Activated T-cell treated with anti-CD3 and anti-CD28 coated beads, Interleukin-2, amount 50 U/mL, for 72 hours (primary cell): ENCODE measurements around the gene DGKB. TPM values are rescaled to one million over a fixed set of nuclear protein-coding genes. Genes with fewer than 3 reads are reported as not detected.

ENCODE experiments used
- ATAC-seq, 2 donors: fragments of 150-1000 bp; cut with Tn5 transposase; replicated peaks in 1 of 2; 2 replicates each; pipeline ENCODE4 v1.10.0; 2021; ENCODE audit warnings: moderate library complexity in 2 of 2, mild to moderate bottlenecking in 1 of 2
- DNase-seq, 2 donors: peaks; one replicate each; pipeline ENCODE4 v3.0.0; 2021 to 2022; ENCODE audit warnings: mixed read lengths in 1 of 2
- H3K27ac Mint-ChIP-seq: one replicate; pipeline ENCODE4 v1.8.0; 2022; ENCODE audit warnings: mild to moderate bottlenecking, moderate library complexity, mixed read lengths
- H3K27me3 Mint-ChIP-seq: one replicate; pipeline ENCODE4 v1.8.0; 2022; ENCODE audit warnings: low read depth, mixed read lengths
- H3K36me3 Mint-ChIP-seq, 2 donors: one replicate each; pipeline ENCODE4 v1.8.0; 2022; ENCODE audit warnings: mixed read lengths in 2 of 2, mild to moderate bottlenecking in 1 of 2; ENCODE audit not compliant: insufficient read depth in 2 of 2
- H3K4me1 Mint-ChIP-seq: one replicate; pipeline ENCODE4 v1.8.0; 2022; ENCODE audit warnings: low read depth, mixed read lengths
- H3K4me3 Mint-ChIP-seq, 2 donors: one replicate each; pipeline ENCODE4 v1.8.0; 2022; ENCODE audit warnings: mild to moderate bottlenecking in 2 of 2, mixed read lengths in 2 of 2, moderate library complexity in 2 of 2
- H3K9me3 Mint-ChIP-seq, 2 donors: one replicate each; pipeline ENCODE4 v1.8.0; 2022; ENCODE audit warnings: mixed read lengths in 2 of 2
- total RNA-seq, 2 donors: library from RNA; stranded (reverse); gene quantifications; one replicate each; pipeline ENCODE4 v1.2.3, GENCODE V29; 2022

The DGKB gene
- total RNA-seq, 2 donors from 2014 or later, result not detected

DNA sequence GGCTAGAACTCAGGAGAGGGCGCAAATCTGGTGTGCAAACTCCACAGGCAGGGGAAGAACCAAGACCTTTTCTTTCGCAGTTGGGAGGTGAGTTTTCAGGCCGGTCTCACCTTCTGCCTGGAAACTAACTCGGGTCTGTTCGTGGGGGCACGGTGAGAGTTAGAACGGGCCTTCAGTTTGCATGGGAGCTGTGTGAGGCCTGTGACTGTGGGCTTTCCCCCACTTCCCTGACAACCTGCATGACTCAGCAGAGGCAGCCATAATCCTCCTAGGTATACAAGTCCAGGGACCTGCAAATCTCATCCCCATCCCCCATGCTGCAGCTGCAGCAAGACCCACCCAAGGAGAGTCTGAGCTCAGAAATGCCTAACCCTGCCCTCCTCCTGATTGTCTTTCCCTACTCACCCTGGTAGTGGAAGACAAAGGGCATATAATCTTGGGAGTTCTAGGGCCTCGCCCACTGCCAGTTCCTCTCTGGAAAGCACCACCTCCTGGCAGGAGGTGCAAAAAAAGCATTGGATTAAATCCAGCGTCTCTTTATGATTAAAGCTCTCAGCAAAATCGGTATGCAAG is 718.2 kb downstream of the DGKB start:
- Mint-ChIP-seq H3K27ac (no peak overlapping the region), H3K36me3 (no peaks in the 10 kb centered on the region), H3K4me3 (no peak overlapping the region), H3K4me1 (no peaks in the 10 kb centered on the region), H3K9me3 (peaks cover 3 to 12% of the 10 kb centered on the region in 2 donors), H3K27me3 (no peaks in the 10 kb centered on the region)
- no peak for ATAC-seq
- DNase-seq, result no peak

DNA sequence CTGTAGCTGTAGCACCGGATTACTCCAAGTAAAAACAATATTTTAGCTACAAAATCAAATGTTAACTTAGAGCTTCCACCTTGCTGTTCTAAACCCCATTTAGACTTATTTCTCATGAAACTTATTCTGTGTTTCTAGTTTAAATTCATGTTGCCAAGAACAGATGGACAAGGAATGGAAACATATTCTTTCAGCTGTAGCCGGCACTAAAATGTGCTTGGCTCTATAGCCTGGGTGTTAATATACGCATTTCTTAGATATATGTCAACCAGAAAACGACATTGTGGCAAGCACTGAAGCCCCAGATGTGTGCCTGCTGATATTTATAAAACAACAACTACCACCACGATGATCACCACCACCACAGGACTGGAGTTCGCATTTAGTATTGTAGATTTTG is 722.8 kb downstream of the DGKB start:
- ATAC-seq (no peak), DNase-seq (no peak)
- Mint-ChIP-seq H3K4me1 (no peaks in the 10 kb centered on the region), H3K36me3 (no peaks in the 10 kb centered on the region), H3K27ac (no peak overlapping the region), H3K9me3 (peaks cover 0 to 4% of the 10 kb centered on the region in 2 donors), H3K4me3 (no peak overlapping the region), H3K27me3 (no peaks in the 10 kb centered on the region)

DNA sequence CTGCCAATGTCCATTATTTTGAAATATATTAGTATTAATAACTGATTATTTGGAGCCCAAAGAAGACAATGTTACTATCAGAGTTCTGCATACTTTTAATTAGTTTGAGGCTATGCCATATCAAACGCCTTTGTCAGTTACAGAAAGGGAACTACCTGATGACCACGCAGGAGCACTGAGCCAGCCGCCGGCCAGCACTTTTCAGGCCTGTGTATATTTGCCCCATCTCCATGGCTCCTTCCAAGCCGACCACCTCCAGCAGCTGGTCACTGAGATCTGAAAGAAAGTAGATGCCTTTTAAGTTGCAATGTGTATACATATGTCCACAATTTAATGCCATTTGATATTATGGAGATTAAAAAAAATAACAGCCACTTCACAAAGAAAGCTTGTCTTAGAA is 724.7 kb downstream of the DGKB start:
- DNase-seq (no peak), ATAC-seq (no peak)
- H3K9me3 Mint-ChIP-seq, result peaks cover 3 to 8% of the 10 kb centered on the region in 2 donors
- H3K36me3 Mint-ChIP-seq, result no peaks in the 10 kb centered on the region
- no peaks in the 10 kb centered on the region for H3K4me1 Mint-ChIP-seq
- H3K27ac Mint-ChIP-seq, result no peak overlapping the region
- no peak overlapping the region for H3K4me3 Mint-ChIP-seq
- no peaks in the 10 kb centered on the region for H3K27me3 Mint-ChIP-seq

DNA sequence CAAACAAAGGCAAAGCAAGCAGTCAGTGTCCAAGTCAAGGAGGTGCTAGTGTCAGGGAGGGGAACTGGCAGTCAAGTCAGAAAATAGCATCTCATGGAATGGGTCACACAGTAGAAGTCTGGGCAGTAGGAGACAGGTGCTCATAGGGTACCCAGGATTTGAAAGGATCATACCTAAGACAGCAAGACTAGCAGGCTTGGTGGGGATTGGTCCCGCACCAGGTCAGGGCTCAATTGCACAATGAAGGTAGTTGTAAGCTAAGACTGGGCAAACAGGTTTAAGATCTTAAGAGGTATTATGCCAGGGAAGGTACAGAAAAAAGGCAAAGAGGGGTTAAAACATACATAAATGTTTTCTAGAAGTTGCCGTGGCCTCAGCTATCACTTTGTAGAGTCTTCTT is 731.7 kb downstream of the DGKB start:
- H3K36me3 Mint-ChIP-seq, result peaks cover 0 to 3% of the 10 kb centered on the region in 2 donors
- no peak overlapping the region for H3K27ac Mint-ChIP-seq
- no peak overlapping the region for H3K4me3 Mint-ChIP-seq

DNA sequence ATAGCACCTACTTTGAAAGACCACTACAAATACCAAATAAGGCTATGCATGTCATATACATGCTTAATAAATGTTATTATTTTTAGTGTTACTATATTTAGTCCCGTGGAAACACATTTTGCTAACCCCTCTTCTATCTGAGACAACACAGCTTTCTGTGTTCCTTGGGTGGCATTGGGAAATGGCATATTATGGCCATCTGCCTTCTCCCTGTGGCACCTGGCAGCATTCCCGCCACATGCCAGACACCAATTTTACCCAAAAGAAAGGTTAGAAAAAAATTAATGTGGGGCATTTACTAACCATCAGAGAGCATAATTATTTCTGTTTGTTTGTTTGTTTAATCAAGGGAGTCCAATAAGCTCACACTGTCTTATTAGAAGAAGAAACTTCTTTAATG is 744.4 kb downstream of the DGKB start:
- ATAC-seq (no peak), DNase-seq (no peak)
- Mint-ChIP-seq H3K9me3 (peaks cover 5 to 13% of the 10 kb centered on the region in 2 donors), H3K27me3 (no peaks in the 10 kb centered on the region), H3K4me1 (no peaks in the 10 kb centered on the region), H3K27ac (no peak overlapping the region), H3K36me3 (peaks cover 2% of the 10 kb centered on the region in 2 donors), H3K4me3 (no peak overlapping the region)

More for the DNA sequence above, 731.7 kb downstream of the DGKB start:
- DNase-seq (no peak), ATAC-seq (no peak)
- H3K4me1 Mint-ChIP-seq, result no peaks in the 10 kb centered on the region
- no peaks in the 10 kb centered on the region for H3K27me3 Mint-ChIP-seq
- peaks cover 10 to 12% of the 10 kb centered on the region in 2 donors for H3K9me3 Mint-ChIP-seq

DNA sequence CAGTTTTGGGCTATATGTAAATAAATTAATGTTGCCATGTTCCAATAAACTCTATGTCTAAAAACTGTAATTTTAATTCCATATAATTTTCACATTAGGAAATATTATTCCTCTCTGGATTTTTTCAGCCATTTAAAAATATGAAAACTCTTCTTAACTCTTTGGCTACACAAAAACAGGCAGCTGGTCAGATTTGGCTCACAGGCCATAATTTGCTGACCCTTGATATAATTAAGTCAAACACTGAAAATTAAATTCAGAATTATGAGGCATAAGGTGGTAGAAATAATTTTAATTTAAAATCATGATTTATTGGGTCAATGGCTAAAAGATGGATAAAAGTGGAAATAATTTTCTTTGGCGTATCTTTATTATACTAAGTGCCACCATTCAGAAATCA is 746.1 kb downstream of the DGKB start:
- no peaks in the 10 kb centered on the region for H3K27me3 Mint-ChIP-seq
- ATAC-seq, result no peak
- H3K36me3 Mint-ChIP-seq, result peaks cover 2% of the 10 kb centered on the region in 2 donors
- no peak for DNase-seq
- no peak overlapping the region for H3K27ac Mint-ChIP-seq
- no peak overlapping the region for H3K4me3 Mint-ChIP-seq
- H3K9me3 Mint-ChIP-seq, result peaks cover 5 to 13% of the 10 kb centered on the region in 2 donors
- no peaks in the 10 kb centered on the region for H3K4me1 Mint-ChIP-seq

DNA sequence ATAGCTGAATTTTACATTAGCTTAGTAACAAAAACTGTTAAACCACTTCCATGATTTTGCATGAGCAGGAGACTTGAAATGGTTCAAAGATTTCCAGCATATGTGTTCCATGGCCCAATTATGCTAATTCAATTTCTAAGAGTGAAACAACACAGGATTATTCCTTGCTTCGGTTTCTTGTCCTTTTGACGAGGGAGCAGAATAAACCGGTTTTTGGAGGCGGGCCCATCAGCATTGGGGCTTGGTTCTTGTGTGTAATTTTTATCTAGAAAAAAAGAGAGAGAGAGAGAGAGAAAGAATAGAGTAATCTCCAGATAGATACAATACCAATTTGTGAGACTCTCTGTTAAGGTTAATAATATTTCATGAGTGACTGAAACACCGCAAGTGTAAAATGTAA is 753.6 kb downstream of the DGKB start:
- ATAC-seq (no peak), DNase-seq (no peak)
- no peaks in the 10 kb centered on the region for H3K4me1 Mint-ChIP-seq
- H3K4me3 Mint-ChIP-seq, result no peak overlapping the region
- no peaks in the 10 kb centered on the region for H3K9me3 Mint-ChIP-seq
- H3K27me3 Mint-ChIP-seq, result no peaks in the 10 kb centered on the region
- H3K27ac Mint-ChIP-seq, result no peak overlapping the region
- H3K36me3 Mint-ChIP-seq, result no peaks in the 10 kb centered on the region

DNA sequence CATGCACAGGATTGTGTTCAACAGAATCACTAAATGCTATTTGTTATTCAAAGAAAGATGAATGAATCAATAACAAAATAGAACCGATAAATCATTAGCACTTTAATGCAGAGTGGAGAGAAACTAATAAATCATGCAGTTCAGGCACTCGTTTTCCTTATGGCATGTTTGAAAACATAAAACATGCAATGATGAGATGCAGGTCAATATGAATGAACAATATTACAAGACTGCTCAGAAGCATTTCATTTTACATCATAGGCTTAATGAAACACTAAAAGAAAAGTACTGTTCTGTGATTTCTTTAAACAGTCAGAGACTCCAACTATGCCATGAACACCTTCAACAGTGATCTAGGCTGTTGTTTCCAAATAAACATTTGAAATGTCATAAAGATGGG is 755.0 kb downstream of the DGKB start:
- no peak overlapping the region for H3K4me3 Mint-ChIP-seq
- H3K27ac Mint-ChIP-seq, result no peak overlapping the region
- no peak for ATAC-seq
- H3K4me1 Mint-ChIP-seq, result no peaks in the 10 kb centered on the region
- H3K36me3 Mint-ChIP-seq, result no peaks in the 10 kb centered on the region
- DNase-seq, result no peak
- no peaks in the 10 kb centered on the region for H3K27me3 Mint-ChIP-seq
- H3K9me3 Mint-ChIP-seq, result no peaks in the 10 kb centered on the region

DNA sequence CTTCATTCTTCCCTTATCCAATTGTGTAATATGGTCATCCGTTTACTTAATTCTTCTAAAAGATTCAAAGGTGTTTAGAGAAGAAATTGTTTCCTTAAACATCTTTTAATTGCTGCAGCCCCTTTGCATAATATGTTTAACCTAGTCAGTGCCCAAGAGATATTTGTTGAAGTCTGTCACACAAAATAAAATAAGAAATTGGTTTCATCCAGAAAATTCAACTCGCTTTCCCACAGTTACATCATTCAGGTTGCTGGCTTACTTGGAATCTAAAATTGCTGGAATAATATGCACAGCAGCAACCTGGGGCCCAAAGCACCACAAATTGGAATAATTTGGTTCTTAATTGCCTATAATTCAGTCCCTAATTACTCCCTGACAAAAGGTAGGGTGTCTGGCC is 758.0 kb downstream of the DGKB start:
- Mint-ChIP-seq H3K4me1 (no peaks in the 10 kb centered on the region), H3K36me3 (no peaks in the 10 kb centered on the region), H3K27ac (no peak overlapping the region), H3K9me3 (no peaks in the 10 kb centered on the region), H3K4me3 (no peak overlapping the region), H3K27me3 (no peaks in the 10 kb centered on the region)
- DNase-seq (no peak), ATAC-seq (no peak)

DNA sequence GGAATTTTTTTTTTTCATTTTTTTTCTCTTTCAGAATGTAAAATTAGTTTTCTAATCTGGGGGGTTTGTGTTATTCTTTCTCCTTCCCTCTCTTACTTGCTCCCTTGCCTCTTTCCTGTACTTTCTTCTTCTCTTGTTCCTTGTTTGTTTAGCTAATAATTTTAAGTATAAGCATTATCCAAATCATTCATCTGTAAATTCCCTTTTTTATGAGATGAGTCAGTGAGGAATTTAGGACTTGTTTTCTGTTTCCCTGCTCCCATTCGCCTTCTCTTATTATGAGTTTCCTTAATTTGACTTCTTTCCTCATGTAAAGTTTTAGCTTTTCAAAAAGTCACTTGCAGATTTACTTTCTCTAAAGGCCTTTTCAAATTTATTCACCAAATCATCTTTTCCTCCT is 758.4 kb downstream of the DGKB start:
- ATAC-seq, result no peak
- no peaks in the 10 kb centered on the region for H3K27me3 Mint-ChIP-seq
- H3K9me3 Mint-ChIP-seq, result no peaks in the 10 kb centered on the region
- no peak for DNase-seq
- no peak overlapping the region for H3K27ac Mint-ChIP-seq
- no peaks in the 10 kb centered on the region for H3K4me1 Mint-ChIP-seq
- H3K36me3 Mint-ChIP-seq, result no peaks in the 10 kb centered on the region
- H3K4me3 Mint-ChIP-seq, result no peak overlapping the region

DNA sequence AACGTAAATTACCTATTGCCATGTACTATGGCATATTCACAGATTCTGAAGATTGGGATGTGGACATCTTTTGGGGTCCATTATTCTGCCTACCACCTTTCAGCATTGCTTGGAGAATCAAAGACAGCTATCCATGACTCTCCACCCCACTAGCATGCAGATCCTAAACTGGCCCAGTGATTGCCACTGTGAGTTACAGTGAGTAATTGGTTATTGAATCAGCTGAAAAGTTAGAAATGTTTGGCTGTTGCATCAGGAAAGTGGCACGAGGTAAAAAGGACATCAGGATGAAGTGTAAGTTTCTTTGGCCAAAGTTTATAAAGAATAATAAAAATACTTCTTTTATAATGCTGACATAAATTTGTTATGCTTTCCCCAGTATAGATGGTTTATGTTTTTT is 764.9 kb downstream of the DGKB start:
- Mint-ChIP-seq H3K4me1 (no peaks in the 10 kb centered on the region), H3K27ac (no peak overlapping the region), H3K36me3 (no peaks in the 10 kb centered on the region), H3K4me3 (no peak overlapping the region), H3K9me3 (no peaks in the 10 kb centered on the region), H3K27me3 (no peaks in the 10 kb centered on the region)
- DNase-seq (no peak), ATAC-seq (no peak)

DNA sequence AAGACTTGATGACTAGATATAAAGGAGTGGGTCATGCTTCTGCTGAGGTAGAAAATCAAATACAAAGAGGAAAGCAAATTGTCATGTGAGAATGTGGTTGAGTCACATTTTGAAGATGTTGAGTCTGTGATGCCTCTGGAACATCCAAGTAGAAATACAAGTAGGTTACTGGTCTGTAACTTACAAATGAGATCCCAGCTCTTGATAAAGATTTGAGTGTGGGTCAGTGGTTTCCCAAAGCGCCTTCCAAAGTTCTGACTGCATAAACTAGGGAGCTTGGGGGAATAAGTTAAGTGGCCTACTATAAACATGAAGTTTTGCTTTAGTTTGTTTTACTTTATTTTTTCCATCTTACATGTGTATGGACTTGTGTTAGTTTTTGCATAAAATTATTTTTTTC is 768.8 kb downstream of the DGKB start:
- no peak overlapping the region for H3K4me3 Mint-ChIP-seq
- no peak for ATAC-seq
- DNase-seq, result no peak
- H3K9me3 Mint-ChIP-seq, result no peaks in the 10 kb centered on the region
- no peak overlapping the region for H3K27ac Mint-ChIP-seq
- H3K27me3 Mint-ChIP-seq, result no peaks in the 10 kb centered on the region
- H3K4me1 Mint-ChIP-seq, result no peaks in the 10 kb centered on the region
- no peaks in the 10 kb centered on the region for H3K36me3 Mint-ChIP-seq

DNA sequence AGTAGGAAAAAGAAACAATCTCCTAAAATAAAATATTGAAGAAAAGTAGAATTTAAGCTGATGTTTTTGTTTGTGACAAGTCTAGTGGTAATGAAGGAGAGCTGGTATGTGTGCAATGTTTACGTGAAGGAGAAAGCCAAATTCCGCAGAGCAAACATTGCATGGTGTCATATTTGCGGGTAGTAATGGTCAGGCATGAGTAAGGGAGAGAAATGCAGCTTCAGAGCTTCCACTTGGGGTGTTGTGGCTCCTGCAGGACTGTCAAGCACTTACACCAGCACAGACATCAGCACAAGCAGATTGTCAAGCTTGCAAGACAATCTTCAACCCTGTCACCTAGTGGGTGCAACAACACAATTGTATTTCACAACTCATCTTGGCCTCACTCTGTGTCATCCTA is 776.6 kb downstream of the DGKB start:
- no peak for ATAC-seq
- no peak for DNase-seq
- Mint-ChIP-seq H3K27me3 (no peaks in the 10 kb centered on the region), H3K4me3 (no peak overlapping the region), H3K27ac (no peak overlapping the region), H3K9me3 (no peaks in the 10 kb centered on the region), H3K36me3 (no peaks in the 10 kb centered on the region), H3K4me1 (no peaks in the 10 kb centered on the region)

DNA sequence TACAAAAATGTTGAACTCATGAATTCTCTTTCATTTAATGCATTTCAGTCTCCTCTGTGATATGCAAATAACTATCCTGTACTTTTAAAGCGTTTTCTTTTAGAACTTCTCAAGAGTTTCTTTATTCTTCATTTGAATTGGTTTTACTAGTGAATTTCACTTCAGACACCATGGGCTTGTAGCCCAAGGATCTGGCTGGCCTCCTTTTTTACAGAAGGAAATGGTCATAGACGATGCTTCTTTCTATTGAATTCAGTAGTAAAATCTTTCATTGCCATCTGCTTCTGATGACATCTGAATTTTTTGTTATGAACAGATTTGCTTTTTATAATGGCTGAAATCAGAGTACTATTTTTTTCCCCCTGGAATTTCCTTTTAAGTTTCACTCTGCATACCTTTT is 777.8 kb downstream of the DGKB start:
- H3K4me3 Mint-ChIP-seq, result no peak overlapping the region
- no peaks in the 10 kb centered on the region for H3K9me3 Mint-ChIP-seq
- no peaks in the 10 kb centered on the region for H3K4me1 Mint-ChIP-seq
- no peak overlapping the region for H3K27ac Mint-ChIP-seq
- H3K36me3 Mint-ChIP-seq, result no peaks in the 10 kb centered on the region
- DNase-seq (no peak), ATAC-seq (no peak)
- H3K27me3 Mint-ChIP-seq, result no peaks in the 10 kb centered on the region
